OCI-LY7 (cell line): Measurements from ENCODE around the gene FBXW12. TPM values are rescaled to one million over a fixed set of nuclear protein-coding genes. Genes with fewer than 3 reads are reported as not detected.

Source experiments
- BruUV-seq: library from RNA; stranded (reverse); fragments of 400-500 nt; replicated peaks from 2 replicates; lab custom pipeline; 2021; lab: Mats Ljungman, UMichigan
- CTCF ChIA-PET: fragments of 300-600 bp; sonication (Branson Sonifier 250); formaldehyde crosslinking; loops from one replicate; lab custom pipeline; 2022; ENCODE audit warnings: antibody characterized with exemption; ENCODE audit not compliant: unreplicated experiment; lab: Charles Lee
- POLR2A ChIA-PET: fragments of 300-600 bp; sonication (Branson Sonifier 250); formaldehyde crosslinking; loops from one replicate; lab custom pipeline; 2022; ENCODE audit warnings: antibody characterized with exemption; lab: Charles Lee
- DNase-seq: peaks from one replicate; pipeline ENCODE4 v3.0.0-alpha.2; 2015; ENCODE audit warnings: low spot score
- H2AFZ ChIP-seq: fragments of 200-600 bp; sonication (generic), shearing (Covaris generic); 2 replicates; pipeline ENCODE4 v1.6.1; 2014; ENCODE audit warnings: mild to moderate bottlenecking, antibody characterized with exemption, low read length, moderate library complexity
- H3K27ac ChIP-seq: fragments of 200-600 bp; sonication (generic); 2 replicates; pipeline ENCODE4 v1.5.1; 2014; ENCODE audit warnings: mixed run types, low read depth, mild to moderate bottlenecking, moderate library complexity, low read length, inconsistent platforms; ENCODE audit not compliant: poor library complexity, severe bottlenecking
- H3K36me3 ChIP-seq: fragments of 200-600 bp; sonication (generic); 2 replicates; pipeline ENCODE4 v1.6.1; 2014; ENCODE audit warnings: mild to moderate bottlenecking, antibody characterized with exemption, low read length, moderate library complexity, mixed read lengths; ENCODE audit not compliant: insufficient read depth
- H3K4me1 ChIP-seq: fragments of 200-600 bp; sonication (generic); 2 replicates; pipeline ENCODE4 v1.5.1; 2014; ENCODE audit warnings: mild to moderate bottlenecking, low read length; ENCODE audit not compliant: insufficient read depth, poor library complexity, severe bottlenecking
- H3K4me2 ChIP-seq: fragments of 200-600 bp; sonication (generic); 2 replicates; pipeline ENCODE4 v1.6.1; 2014; ENCODE audit warnings: mild to moderate bottlenecking, low read length
- H3K4me3 ChIP-seq: fragments of 200-600 bp; sonication (generic); 2 replicates; pipeline ENCODE4 v1.5.1; 2014; ENCODE audit warnings: mild to moderate bottlenecking, low read depth, low read length; ENCODE audit not compliant: poor library complexity, severe bottlenecking
- H3K79me2 ChIP-seq: fragments of 200-600 bp; sonication (generic); 2 replicates; pipeline ENCODE4 v1.6.1; 2016; ENCODE audit warnings: low read depth, mild to moderate bottlenecking, low read length, moderate library complexity, mixed read lengths; ENCODE audit not compliant: insufficient read depth
- H3K9me2 ChIP-seq: fragments of 200-600 bp; sonication (generic); 2 replicates; pipeline ENCODE4 v1.6.1; 2016; ENCODE audit warnings: mild to moderate bottlenecking, low read length, mixed read lengths; ENCODE audit not compliant: insufficient read depth
- H3K9me3 ChIP-seq: fragments of 200-600 bp; sonication (generic); 2 replicates; pipeline ENCODE4 v1.6.1; 2014; ENCODE audit warnings: mild to moderate bottlenecking, mixed run types, low read length, mixed read lengths
- H4K20me1 ChIP-seq: fragments of 200-600 bp; sonication (generic); 2 replicates; pipeline ENCODE4 v1.6.1; 2014; ENCODE audit warnings: mild to moderate bottlenecking, antibody characterized with exemption, low read length, moderate library complexity, mixed read lengths; ENCODE audit not compliant: insufficient read depth
- CTCF ChIP-seq: fragments of 200-600 bp; sonication (generic); conservative IDR thresholded peaks from 2 replicates; pipeline ENCODE4 v1.5.1; 2014; ENCODE audit warnings: mild to moderate bottlenecking, antibody characterized with exemption, low read length, moderate library complexity, mixed read lengths
- EZH2phosphoT487 ChIP-seq: fragments of 200-600 bp; sonication (generic); IDR thresholded peaks from 2 replicates; pipeline ENCODE4 v1.6.1; 2018; ENCODE audit warnings: low read depth, borderline replicate concordance, mild to moderate bottlenecking, mixed run types, antibody characterized with exemption, low read length, moderate library complexity, mixed read lengths
- intact Hi-C: fragments of 100-400 bp; cut with micrococcal nuclease; formaldehyde crosslinking; loops from one replicate; pipeline ENCODE4 v1.10.0; 2022; ENCODE audit not compliant: unreplicated experiment
- total RNA-seq, 2 experiments: library from RNA; depleted of rRNA in 1 of 2; stranded (reverse); fragments of >200 nt in 1 of 2; shearing (Covaris generic) in 1 of 2; gene quantifications; 2 replicates each; pipeline ENCODE4 v1.2.3, GENCODE V29; 2014 to 2022

The FBXW12 gene
- total RNA-seq, 2 experiments from 2014 or later: 0.44 to 0.50 TPM

- Histone ChIP-seq H4K20me1 (no peaks in the 10 kb centered on the region), H3K9me2 (no peaks in the 10 kb centered on the region), H2AFZ (no peak overlapping the region), H3K9me3 (no peaks in the 10 kb centered on the region), H3K79me2 (no peaks in the 10 kb centered on the region), H3K27ac (no peak overlapping the region), H3K4me2 (no peak overlapping the region), H3K36me3 (peaks cover 3% of the 10 kb centered on the region; the same call in 1 of the 2 replicates), H3K4me1 (peaks cover 13% of the 10 kb centered on the region), H3K4me3 (no peak overlapping the region)
- TF ChIP-seq CTCF: no peak
- ChIA-PET POLR2A (no interaction called here), CTCF (no interaction called here)
- intact Hi-C loops: no loop called here
- no peak for DNase-seq
- no TSS peak for BruUV-seq
These were observed 54.4 kb downstream of the FBXW12 start for GRCh38 chr3:48426401-48426909.

GRCh38 chr3:48426944-48427629, 55.1 kb downstream of the FBXW12 start:
- no peak overlapping the region for H2AFZ ChIP-seq
- no peak overlapping the region for H3K4me2 ChIP-seq
- intact Hi-C loops: no loop called here
- H3K4me1 ChIP-seq: peaks cover 13% of the 10 kb centered on the region
- POLR2A ChIA-PET: no interaction called here
- no peak for TF ChIP-seq EZH2phosphoT487
- no peak for TF ChIP-seq CTCF
- no peaks in the 10 kb centered on the region for H3K9me3 ChIP-seq
- H3K9me2 ChIP-seq: no peaks in the 10 kb centered on the region
- H3K27ac ChIP-seq: no peak overlapping the region
- H4K20me1 ChIP-seq: no peaks in the 10 kb centered on the region
- H3K79me2 ChIP-seq: no peaks in the 10 kb centered on the region
- H3K36me3 ChIP-seq: peaks cover 9% of the 10 kb centered on the region; the same call in 1 of the 2 replicates
- no peak for DNase-seq
- CTCF ChIA-PET: no interaction called here
- no peak overlapping the region for H3K4me3 ChIP-seq
- BruUV-seq: no TSS peak

GRCh38 chr3:48427630-48427962, 55.6 kb downstream of the FBXW12 start:
- Histone ChIP-seq H4K20me1 (no peaks in the 10 kb centered on the region), H3K9me2 (no peaks in the 10 kb centered on the region), H3K79me2 (no peaks in the 10 kb centered on the region), H3K4me1 (peaks cover 13% of the 10 kb centered on the region), H3K9me3 (no peaks in the 10 kb centered on the region), H3K4me2 (no peak overlapping the region), H3K4me3 (no peak overlapping the region), H3K27ac (no peak overlapping the region), H3K36me3 (peaks cover 15% of the 10 kb centered on the region; the same call in 1 of the 2 replicates), H2AFZ (no peak overlapping the region)
- TF ChIP-seq CTCF (no peak), EZH2phosphoT487 (no peak)
- ChIA-PET POLR2A (no interaction called here), CTCF (no interaction called here)
- no peak for DNase-seq
- intact Hi-C loops: no loop called here
- BruUV-seq: no TSS peak
